HG02759 (cell line): ENCODE results near the gene HOXA9.

Experiments used
- ATAC-seq: cut with Tn5 transposase; IDR thresholded peaks from one replicate; pipeline ENCODE4 v1.9.1; 2021; ENCODE audit warnings: mild to moderate bottlenecking, moderate library complexity; ENCODE audit not compliant: unreplicated experiment

The HOXA9 gene

DNA sequence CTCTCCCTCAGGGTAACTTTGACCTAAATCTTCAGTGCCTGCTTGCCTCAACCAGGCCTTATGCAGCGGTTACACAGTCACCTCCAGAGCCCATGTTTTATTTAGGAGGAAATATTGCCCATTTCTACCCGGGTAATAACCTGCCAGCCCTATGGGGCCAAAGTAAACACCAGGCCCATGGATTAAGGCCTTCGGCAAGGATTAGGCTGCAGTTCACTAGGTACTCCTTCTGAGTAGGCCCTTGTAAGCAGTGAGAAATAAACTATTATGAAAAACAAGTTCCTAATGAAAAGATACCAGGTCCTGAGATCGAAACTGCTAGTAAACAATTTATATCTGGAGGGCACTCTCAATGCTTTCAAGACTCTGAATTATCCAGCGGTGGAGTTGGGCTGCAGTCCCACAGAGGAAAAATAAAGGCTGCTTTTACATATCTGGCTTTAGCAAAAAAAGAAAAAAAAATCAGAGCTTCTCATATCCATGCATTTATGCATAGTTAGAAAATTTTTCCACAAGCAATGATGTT lies 12.5 kb upstream of the HOXA9 start:
- no peak for ATAC-seq

- ATAC-seq, result no peak
Measured at GRCh38 chr7:27176962-27177794, 11.8 kb upstream of the HOXA9 start.

DNA sequence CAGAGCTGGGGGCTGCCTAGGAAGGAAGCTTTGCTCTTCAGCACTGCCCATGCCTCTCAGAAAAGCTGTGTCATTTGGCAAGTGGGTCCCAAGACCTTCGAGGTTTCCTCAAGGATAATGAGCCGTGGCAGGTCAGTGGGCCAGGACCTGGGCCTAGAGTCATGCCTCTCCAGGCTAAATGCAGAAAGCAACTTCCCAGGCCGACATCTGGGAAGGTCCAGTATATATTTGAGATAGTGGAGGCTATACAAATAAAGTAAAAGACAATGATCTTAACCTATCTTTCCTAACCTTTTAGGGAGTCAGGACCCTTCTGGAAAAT lies 11.1 kb upstream of the HOXA9 start:
- ATAC-seq, result no peak

- no peak for ATAC-seq
Measured at GRCh38 chr7:27175626-27176523, 10.5 kb upstream of the HOXA9 start.

DNA sequence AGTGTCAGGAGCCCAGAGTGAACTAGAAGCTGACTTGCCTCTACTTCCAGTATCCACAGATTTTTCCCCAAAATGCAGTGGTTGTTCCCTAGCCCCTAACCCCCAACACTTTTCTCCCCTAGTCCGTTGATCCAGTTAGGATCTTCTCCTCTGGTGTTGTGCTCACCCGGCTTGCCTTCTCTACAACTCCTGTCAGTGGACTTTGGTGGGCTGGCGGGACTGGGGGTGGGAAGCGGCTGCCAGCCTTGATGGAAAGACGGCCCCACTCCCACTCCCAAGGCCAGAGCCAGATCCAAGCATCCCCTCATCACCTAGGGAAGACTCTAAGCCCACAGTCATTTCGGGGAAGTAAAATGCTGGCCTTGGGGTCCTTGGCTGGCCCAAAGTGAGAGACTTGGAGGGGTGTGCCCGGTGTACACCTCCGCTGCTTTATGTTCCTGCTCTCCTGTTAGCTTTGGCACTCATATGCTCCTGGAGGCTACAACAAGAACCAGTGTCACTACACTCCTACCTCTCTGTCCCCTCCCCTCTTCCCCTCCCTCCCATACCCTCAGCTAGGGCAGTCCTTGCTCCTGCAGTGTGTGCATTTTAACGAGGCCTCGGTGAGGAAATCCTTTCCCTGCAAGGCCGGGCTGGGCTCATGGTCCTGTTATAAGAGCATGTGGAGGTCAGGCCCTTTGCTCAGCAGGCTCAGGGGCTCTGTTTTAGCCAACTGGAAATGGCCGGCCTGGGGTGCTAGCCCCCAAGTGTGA lies 9.7 kb upstream of the HOXA9 start:
- no peak for ATAC-seq

- ATAC-seq, result no peak
Measured at GRCh38 chr7:27173956-27174873, 8.9 kb upstream of the HOXA9 start, which contains the start of gene HOXA10. Gene HOXA10, minus strand, starts transcription at chr7:27174320. Its CDS starts 14 bp downstream, at chr7:27174306.

DNA sequence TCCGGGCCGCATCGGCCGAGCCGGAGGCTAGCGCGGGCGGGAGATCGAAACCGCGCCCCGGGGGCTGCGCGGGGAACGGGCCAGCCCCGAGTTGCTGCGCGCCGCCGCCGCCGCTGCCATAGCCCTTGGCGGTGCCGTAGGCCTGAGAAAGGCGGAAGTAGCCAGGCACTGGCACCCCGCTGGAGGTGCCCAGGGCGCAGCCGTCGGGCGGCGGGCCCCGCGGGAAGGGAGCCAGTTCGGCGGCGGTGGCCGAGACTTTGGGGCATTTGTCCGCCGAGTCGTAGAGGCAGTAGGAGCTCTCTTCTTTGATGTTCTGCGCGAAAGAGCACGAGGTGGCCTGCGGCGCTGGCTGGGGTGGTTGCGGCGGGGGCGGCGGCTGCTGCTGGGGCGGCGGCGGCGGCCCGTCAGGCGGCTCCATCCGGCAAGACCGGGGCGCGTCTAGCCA lies 8.2 kb upstream of the HOXA9 start:
- ATAC-seq, result no peak

- no peak for ATAC-seq
Measured at GRCh38 chr7:27172823-27173510, 7.6 kb upstream of the HOXA9 start.

- ATAC-seq, result no peak
Measured at GRCh38 chr7:27172315-27172774, 7.0 kb upstream of the HOXA9 start.

DNA sequence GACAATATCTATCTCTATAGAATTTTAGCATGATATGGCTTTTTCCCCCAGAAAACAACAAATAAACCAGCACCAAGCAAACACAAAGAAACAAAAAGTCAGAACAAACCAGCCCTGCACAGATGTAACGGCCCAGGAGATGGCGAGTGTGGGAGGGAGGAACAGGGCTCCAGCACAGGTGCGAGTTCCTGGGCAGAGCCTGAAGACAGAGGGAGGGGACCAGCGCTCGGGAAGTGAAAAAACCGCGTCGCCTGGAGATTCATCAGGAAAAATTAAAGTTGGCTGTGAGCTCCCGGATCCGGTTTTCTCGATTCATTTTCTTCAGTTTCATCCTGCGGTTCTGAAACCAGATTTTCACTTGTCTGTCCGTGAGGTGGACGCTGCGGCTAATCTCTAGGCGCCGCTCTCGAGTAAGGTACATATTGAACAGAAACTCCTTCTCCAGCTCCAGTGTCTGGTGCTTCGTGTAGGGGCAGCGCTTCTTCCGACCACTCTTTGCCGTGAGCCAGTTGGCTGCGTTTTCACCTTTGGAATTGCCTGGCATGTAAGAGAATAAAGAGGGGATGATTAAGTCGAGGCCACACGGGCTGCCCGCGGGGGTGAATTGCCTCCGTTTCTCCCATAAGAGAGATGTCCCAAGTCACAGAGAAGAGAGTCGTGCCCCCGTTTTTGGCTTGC lies 6.4 kb upstream of the HOXA9 start:
- no peak for ATAC-seq

- no peak for ATAC-seq
Measured at GRCh38 chr7:27171325-27171636, 5.9 kb upstream of the HOXA9 start.

GRCh38 chr7:27170426-27171324 lies 5.3 kb upstream of the HOXA9 start:
- no peak for ATAC-seq

GRCh38 chr7:27169658-27170425 lies 4.5 kb upstream of the HOXA9 start:
- no peak for ATAC-seq

DNA sequence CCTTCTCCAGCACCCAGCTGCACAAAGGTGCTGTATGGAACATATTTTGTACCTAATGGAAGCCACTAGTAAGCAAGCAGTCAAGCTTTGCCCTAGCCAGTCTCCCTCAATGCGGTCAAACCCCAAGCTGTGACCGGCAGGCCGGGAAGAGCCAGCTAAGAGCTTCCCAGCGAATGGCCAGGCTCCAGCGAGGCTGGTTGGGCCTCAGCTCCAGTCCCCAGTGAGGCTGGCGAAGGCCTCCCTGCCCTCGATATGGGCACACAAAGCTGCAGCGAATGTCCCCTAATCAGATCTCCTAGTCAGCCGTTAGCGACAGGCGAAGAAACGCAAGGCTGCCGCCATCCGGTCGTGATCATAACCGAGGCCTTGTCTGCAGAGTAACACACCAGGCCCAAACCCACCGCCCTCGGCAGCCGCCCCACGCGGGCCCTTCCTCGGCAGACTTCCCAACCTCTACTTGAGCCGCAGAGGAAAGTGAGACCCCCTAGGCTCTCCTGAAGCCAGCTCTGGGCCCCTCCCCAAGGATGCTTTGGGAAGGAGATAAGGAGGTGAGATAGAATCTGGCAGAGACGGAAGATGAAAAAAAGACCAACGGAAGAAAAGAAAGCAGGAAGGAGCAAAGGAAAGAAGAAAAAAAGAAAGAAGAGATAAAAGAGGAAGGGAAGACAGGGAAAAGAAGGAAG lies 3.1 kb upstream of the HOXA9 start:
- ATAC-seq, result no peak

GRCh38 chr7:27167916-27168264 lies 2.6 kb upstream of the HOXA9 start:
- ATAC-seq, result no peak
